ENCODE results near the gene TMEM107. TPM values are rescaled to one million over a fixed set of nuclear protein-coding genes. Genes with fewer than 3 reads are reported as not detected.
A peak's percentile ranks its signal among the peaks of the same experiment; 100 is the strongest.

Gene TMEM107
- total and polyA plus RNA-seq, 9 donors, result 6.1 to 17.7 (median 7.2) TPM

- H3K27ac ChIP-seq (ENCODE audit: low read length), result peak within 1 kb of the TSS; percentile 97
- peaks cover 30% of the 10 kb centered on the region for H3K36me3 ChIP-seq (ENCODE audit: control insufficient read depth, insufficient read depth, low read length)
- H3K27me3 ChIP-seq (ENCODE audit: control insufficient read depth, insufficient read depth, low read length), result no peaks in the 10 kb centered on the region
- WGBS (ENCODE audit: insufficient coverage), result under 1% methylated on average over 75 of the region's 75 CpGs
- no peaks in the 10 kb centered on the region for H3K9me3 ChIP-seq (replicated peaks; ENCODE audit: control insufficient read depth, low read depth, low read length)
- H3K4me1 ChIP-seq (ENCODE audit: control insufficient read depth, insufficient read depth, low read length), result peaks cover 44% of the 10 kb centered on the region
- H3K4me3 ChIP-seq (ENCODE audit: low read length), result peak within 1 kb of the TSS; percentile 96
- peak; percentile 92 for DNase-seq
Observed at GRCh38 chr17:8162233-8162996, 13.8 kb downstream of the TMEM107 start, which contains the start of gene VAMP2. VAMP2 (minus strand) TSS chr17:8162948; CDS start chr17:8162879, 69 bp downstream.

- peaks cover 30% of the 10 kb centered on the region for H3K36me3 ChIP-seq (ENCODE audit: control insufficient read depth, insufficient read depth, low read length)
- H3K4me1 ChIP-seq (ENCODE audit: control insufficient read depth, insufficient read depth, low read length), result peaks cover 51% of the 10 kb centered on the region
- peak overlapping the region; percentile 97 for H3K27ac ChIP-seq (ENCODE audit: low read length)
- H3K9me3 ChIP-seq (replicated peaks; ENCODE audit: control insufficient read depth, low read depth, low read length), result no peaks in the 10 kb centered on the region
- DNase-seq, result peak; percentile 27
- H3K4me3 ChIP-seq (ENCODE audit: low read length), result peak overlapping the region; percentile 96
- H3K27me3 ChIP-seq (ENCODE audit: control insufficient read depth, insufficient read depth, low read length), result no peaks in the 10 kb centered on the region
- WGBS (ENCODE audit: insufficient coverage), result 58% methylated on average over 12 of the region's 19 CpGs
Observed at GRCh38 chr17:8161289-8162232, 14.6 kb downstream of the TMEM107 start.

- Histone ChIP-seq H3K27ac (ENCODE audit: low read length) (peak overlapping the region; percentile 97), H3K4me1 (ENCODE audit: control insufficient read depth, insufficient read depth, low read length) (peaks cover 52% of the 10 kb centered on the region), H3K36me3 (ENCODE audit: control insufficient read depth, insufficient read depth, low read length) (peaks cover 30% of the 10 kb centered on the region), H3K9me3 (replicated peaks; ENCODE audit: control insufficient read depth, low read depth, low read length) (no peaks in the 10 kb centered on the region), H3K4me3 (ENCODE audit: low read length) (no peak overlapping the region), H3K27me3 (ENCODE audit: control insufficient read depth, insufficient read depth, low read length) (no peaks in the 10 kb centered on the region)
- WGBS (ENCODE audit: insufficient coverage), result 40% methylated on average over 4 of the region's 5 CpGs
- DNase-seq, result peak; percentile 30
Observed at GRCh38 chr17:8160741-8161221, 15.4 kb downstream of the TMEM107 start.

GRCh38 chr17:8160224-8160577, 16.0 kb downstream of the TMEM107 start:
- Histone ChIP-seq H3K4me3 (ENCODE audit: low read length) (no peak overlapping the region), H3K27ac (ENCODE audit: low read length) (peak overlapping the region; percentile 97), H3K36me3 (ENCODE audit: control insufficient read depth, insufficient read depth, low read length) (peaks cover 30% of the 10 kb centered on the region), H3K9me3 (replicated peaks; ENCODE audit: control insufficient read depth, low read depth, low read length) (no peaks in the 10 kb centered on the region), H3K4me1 (ENCODE audit: control insufficient read depth, insufficient read depth, low read length) (peaks cover 58% of the 10 kb centered on the region), H3K27me3 (ENCODE audit: control insufficient read depth, insufficient read depth, low read length) (no peaks in the 10 kb centered on the region)
- DNase-seq, result no peak
- 68% methylated on average over 4 of the region's 4 CpGs for WGBS (ENCODE audit: insufficient coverage)

- Histone ChIP-seq H3K4me3 (ENCODE audit: low read length) (no peak overlapping the region), H3K9me3 (replicated peaks; ENCODE audit: control insufficient read depth, low read depth, low read length) (no peaks in the 10 kb centered on the region), H3K4me1 (ENCODE audit: control insufficient read depth, insufficient read depth, low read length) (peaks cover 58% of the 10 kb centered on the region), H3K27me3 (ENCODE audit: control insufficient read depth, insufficient read depth, low read length) (no peaks in the 10 kb centered on the region), H3K36me3 (ENCODE audit: control insufficient read depth, insufficient read depth, low read length) (peaks cover 30% of the 10 kb centered on the region), H3K27ac (ENCODE audit: low read length) (no peak overlapping the region)
- WGBS (ENCODE audit: insufficient coverage), result no CpG with 5 or more reads among the region's 4 CpGs
- peak; percentile 28 for DNase-seq
Observed at GRCh38 chr17:8159459-8160223, 16.5 kb downstream of the TMEM107 start.

- no peaks in the 10 kb centered on the region for H3K27me3 ChIP-seq (ENCODE audit: control insufficient read depth, insufficient read depth, low read length)
- peaks cover 55% of the 10 kb centered on the region for H3K4me1 ChIP-seq (ENCODE audit: control insufficient read depth, insufficient read depth, low read length)
- WGBS (ENCODE audit: insufficient coverage), result no CpG with 5 or more reads among the region's 3 CpGs
- no peaks in the 10 kb centered on the region for H3K9me3 ChIP-seq (replicated peaks; ENCODE audit: control insufficient read depth, low read depth, low read length)
- no peak for DNase-seq
- peaks cover 30% of the 10 kb centered on the region for H3K36me3 ChIP-seq (ENCODE audit: control insufficient read depth, insufficient read depth, low read length)
- H3K27ac ChIP-seq (ENCODE audit: low read length), result no peak overlapping the region
- no peak overlapping the region for H3K4me3 ChIP-seq (ENCODE audit: low read length)
Observed at GRCh38 chr17:8159032-8159400, 17.2 kb downstream of the TMEM107 start.

- no peaks in the 10 kb centered on the region for H3K9me3 ChIP-seq (replicated peaks; ENCODE audit: control insufficient read depth, low read depth, low read length)
Observed at GRCh38 chr17:8158267-8159031, 17.7 kb downstream of the TMEM107 start.

GRCh38 chr17:8156246-8156992, 19.8 kb downstream of the TMEM107 start:
- peak; percentile 100 for DNase-seq
- H3K9me3 ChIP-seq (replicated peaks; ENCODE audit: control insufficient read depth, low read depth, low read length), result no peaks in the 10 kb centered on the region
- H3K27me3 ChIP-seq (ENCODE audit: control insufficient read depth, insufficient read depth, low read length), result no peaks in the 10 kb centered on the region
- peaks cover 27% of the 10 kb centered on the region for H3K36me3 ChIP-seq (ENCODE audit: control insufficient read depth, insufficient read depth, low read length)
- WGBS (ENCODE audit: insufficient coverage), result under 1% methylated on average over 55 of the region's 59 CpGs
- H3K4me3 ChIP-seq (ENCODE audit: low read length), result peak overlapping the region; percentile 88
- peaks cover 63% of the 10 kb centered on the region for H3K4me1 ChIP-seq (ENCODE audit: control insufficient read depth, insufficient read depth, low read length)
- peak overlapping the region; percentile 98 for H3K27ac ChIP-seq (ENCODE audit: low read length)

More at GRCh38 chr17:8158267-8159031, 17.7 kb downstream of the TMEM107 start:
- peak overlapping the region; percentile 92 for H3K27ac ChIP-seq (ENCODE audit: low read length)
- WGBS (ENCODE audit: insufficient coverage), result 30% methylated on average over 14 of the region's 20 CpGs
- H3K36me3 ChIP-seq (ENCODE audit: control insufficient read depth, insufficient read depth, low read length), result peaks cover 30% of the 10 kb centered on the region
- H3K4me3 ChIP-seq (ENCODE audit: low read length), result no peak overlapping the region
- H3K27me3 ChIP-seq (ENCODE audit: control insufficient read depth, insufficient read depth, low read length), result no peaks in the 10 kb centered on the region
- H3K4me1 ChIP-seq (ENCODE audit: control insufficient read depth, insufficient read depth, low read length), result peaks cover 55% of the 10 kb centered on the region
- DNase-seq, result peak; percentile 93

GRCh38 chr17:8155996-8156245, 20.3 kb downstream of the TMEM107 start:
- Histone ChIP-seq H3K36me3 (ENCODE audit: control insufficient read depth, insufficient read depth, low read length) (peaks cover 22% of the 10 kb centered on the region), H3K9me3 (replicated peaks; ENCODE audit: control insufficient read depth, low read depth, low read length) (no peaks in the 10 kb centered on the region), H3K4me1 (ENCODE audit: control insufficient read depth, insufficient read depth, low read length) (peaks cover 62% of the 10 kb centered on the region), H3K27me3 (ENCODE audit: control insufficient read depth, insufficient read depth, low read length) (no peaks in the 10 kb centered on the region), H3K27ac (ENCODE audit: low read length) (peak overlapping the region; percentile 98), H3K4me3 (ENCODE audit: low read length) (peak overlapping the region; percentile 88)
- DNase-seq, result no peak
- WGBS (ENCODE audit: insufficient coverage), result under 1% methylated on average over 11 of the region's 11 CpGs
